ENCODE results near the gene B3GALT6.

B3GALT6 gene

DNA sequence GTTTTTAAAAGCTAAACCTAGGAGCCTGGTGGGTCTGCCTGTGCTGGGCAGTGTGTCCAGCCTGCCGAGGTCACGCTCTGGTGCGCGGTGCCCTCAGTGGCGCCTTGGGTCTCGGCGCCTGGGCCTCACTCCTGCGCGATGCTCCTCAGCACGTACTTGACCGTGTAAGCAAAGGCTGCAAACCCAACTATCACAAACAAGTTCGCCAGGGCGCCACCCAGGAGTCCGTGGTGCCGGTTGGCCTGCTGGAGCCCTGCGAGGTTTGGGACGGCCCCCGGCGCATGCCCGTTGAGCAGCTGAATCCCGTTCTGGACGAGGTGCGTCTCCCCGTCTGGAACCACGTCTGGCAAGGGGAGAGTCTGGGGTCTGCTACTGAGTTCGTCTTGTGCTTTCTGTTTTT is 23.0 kb downstream of the B3GALT6 start:
- no peaks in the 10 kb centered on the region for H3K4me1 ChIP-seq (ENCODE audit: insufficient read depth, low read length)
- H3K9me3 ChIP-seq (ENCODE audit: low read length) = no peaks in the 10 kb centered on the region
- no peak overlapping the region for H3K9ac ChIP-seq (ENCODE audit: low read length)
- no peak overlapping the region for H3K4me3 ChIP-seq (ENCODE audit: low read depth in 1 of 2, low read length in 2 of 2)
- H3K27ac ChIP-seq (ENCODE audit: low read depth, low read length) = no peak overlapping the region
- H3K27me3 ChIP-seq (ENCODE audit: control insufficient read depth in 1 of 2, insufficient read depth in 2 of 2, low read length in 2 of 2) = no peaks in the 10 kb centered on the region
- peaks cover 28% of the 10 kb centered on the region for H3K36me3 ChIP-seq (ENCODE audit: insufficient read depth, low read length)

- Histone ChIP-seq H3K36me3 (ENCODE audit: insufficient read depth, low read length) (peaks cover 33% of the 10 kb centered on the region), H3K9ac (ENCODE audit: low read length) (no peak overlapping the region), H3K4me1 (ENCODE audit: insufficient read depth, low read length) (no peaks in the 10 kb centered on the region), H3K9me3 (ENCODE audit: low read length) (no peaks in the 10 kb centered on the region), H3K27ac (ENCODE audit: low read depth, low read length) (no peak overlapping the region), H3K27me3 (ENCODE audit: control insufficient read depth in 1 of 2, insufficient read depth in 2 of 2, low read length in 2 of 2) (no peaks in the 10 kb centered on the region), H3K4me3 (ENCODE audit: low read depth in 1 of 2, low read length in 2 of 2) (no peak overlapping the region)
Measured at GRCh38 chr1:1255611-1256010, 23.6 kb downstream of the B3GALT6 start.

GRCh38 chr1:1256956-1257871 is 25.2 kb downstream of the B3GALT6 start:
- Histone ChIP-seq H3K9me3 (ENCODE audit: low read length) (no peaks in the 10 kb centered on the region), H3K9ac (ENCODE audit: low read length) (no peak overlapping the region), H3K36me3 (ENCODE audit: insufficient read depth, low read length) (peaks cover 46% of the 10 kb centered on the region), H3K4me3 (ENCODE audit: low read depth in 1 of 2, low read length in 2 of 2) (no peak overlapping the region), H3K27ac (ENCODE audit: low read depth, low read length) (no peak overlapping the region), H3K4me1 (ENCODE audit: insufficient read depth, low read length) (no peaks in the 10 kb centered on the region), H3K27me3 (ENCODE audit: control insufficient read depth in 1 of 2, insufficient read depth in 2 of 2, low read length in 2 of 2) (no peaks in the 10 kb centered on the region)

GRCh38 chr1:1259119-1259488 is 27.1 kb downstream of the B3GALT6 start:
- Histone ChIP-seq H3K4me3 (ENCODE audit: low read depth in 1 of 2, low read length in 2 of 2) (no peak overlapping the region), H3K36me3 (ENCODE audit: insufficient read depth, low read length) (peaks cover 58% of the 10 kb centered on the region), H3K27ac (ENCODE audit: low read depth, low read length) (no peak overlapping the region), H3K9me3 (ENCODE audit: low read length) (no peaks in the 10 kb centered on the region), H3K27me3 (ENCODE audit: control insufficient read depth in 1 of 2, insufficient read depth in 2 of 2, low read length in 2 of 2) (no peaks in the 10 kb centered on the region), H3K4me1 (ENCODE audit: insufficient read depth, low read length) (no peaks in the 10 kb centered on the region), H3K9ac (ENCODE audit: low read length) (no peak overlapping the region)

DNA sequence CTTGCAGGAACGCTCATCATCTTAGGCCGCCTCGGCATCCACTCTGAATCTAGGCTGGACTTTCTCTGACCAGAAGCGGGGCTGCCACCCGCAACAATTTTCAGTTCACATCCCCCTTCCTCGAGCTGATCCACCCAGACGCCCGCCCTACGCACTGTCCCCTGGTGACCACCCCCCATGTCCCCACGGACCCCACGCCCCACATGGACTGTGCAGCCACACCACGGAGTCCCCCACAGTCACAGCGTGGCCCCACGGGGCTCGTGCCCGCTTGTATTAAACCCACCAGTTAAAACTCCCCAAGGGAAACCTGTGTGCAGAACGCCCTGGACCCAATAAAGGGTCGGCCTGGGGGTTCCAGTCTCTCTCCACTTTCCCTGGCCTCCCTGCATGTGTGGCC is 27.5 kb downstream of the B3GALT6 start:
- no peak overlapping the region for H3K9ac ChIP-seq (ENCODE audit: low read length)
- H3K27ac ChIP-seq (ENCODE audit: low read depth, low read length) = no peak overlapping the region
- H3K36me3 ChIP-seq (ENCODE audit: insufficient read depth, low read length) = peaks cover 58% of the 10 kb centered on the region

DNA sequence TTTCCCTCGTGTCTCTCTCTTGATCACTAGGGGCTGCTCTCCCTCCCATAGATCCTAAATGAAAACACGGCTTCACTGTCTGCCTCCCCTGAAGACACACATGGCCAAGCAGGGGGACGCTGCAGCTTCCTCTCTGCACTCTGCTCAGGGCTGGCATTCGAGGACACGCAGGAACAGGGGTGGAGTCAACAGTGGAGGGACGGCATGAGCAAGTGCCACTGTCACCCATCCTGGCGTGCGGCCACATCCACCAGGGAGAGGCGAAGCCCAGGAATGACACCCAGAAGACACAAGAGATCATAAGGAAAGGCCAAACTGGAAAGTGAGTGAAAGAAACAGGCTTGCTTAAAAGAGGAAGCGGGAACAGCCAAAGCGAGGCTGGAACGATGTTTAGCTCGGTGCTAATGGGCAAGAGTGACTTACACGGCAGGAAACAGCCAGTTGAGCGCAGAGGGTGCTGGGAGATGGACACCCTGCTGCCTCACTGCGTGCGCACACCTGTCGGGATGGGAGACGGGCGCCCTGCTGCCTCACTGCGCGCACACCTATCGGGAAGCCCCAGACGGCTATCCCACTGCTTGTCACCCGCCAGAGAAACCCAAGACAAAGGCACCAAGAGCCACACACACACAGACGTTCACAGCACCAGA is 28.0 kb downstream of the B3GALT6 start:
- Histone ChIP-seq H3K9ac (ENCODE audit: low read length) (no peak overlapping the region), H3K27ac (ENCODE audit: low read depth, low read length) (no peak overlapping the region), H3K36me3 (ENCODE audit: insufficient read depth, low read length) (peaks cover 53% of the 10 kb centered on the region), H3K27me3 (ENCODE audit: control insufficient read depth in 1 of 2, insufficient read depth in 2 of 2, low read length in 2 of 2) (no peaks in the 10 kb centered on the region), H3K4me1 (ENCODE audit: insufficient read depth, low read length) (no peaks in the 10 kb centered on the region), H3K4me3 (ENCODE audit: low read depth in 1 of 2, low read length in 2 of 2) (no peak overlapping the region), H3K9me3 (ENCODE audit: low read length) (no peaks in the 10 kb centered on the region)

More for the DNA sequence above, 27.5 kb downstream of the B3GALT6 start:
- H3K4me1 ChIP-seq (ENCODE audit: insufficient read depth, low read length) = no peaks in the 10 kb centered on the region
- H3K4me3 ChIP-seq (ENCODE audit: low read depth in 1 of 2, low read length in 2 of 2) = no peak overlapping the region
- H3K9me3 ChIP-seq (ENCODE audit: low read length) = no peaks in the 10 kb centered on the region
- no peaks in the 10 kb centered on the region for H3K27me3 ChIP-seq (ENCODE audit: control insufficient read depth in 1 of 2, insufficient read depth in 2 of 2, low read length in 2 of 2)

DNA sequence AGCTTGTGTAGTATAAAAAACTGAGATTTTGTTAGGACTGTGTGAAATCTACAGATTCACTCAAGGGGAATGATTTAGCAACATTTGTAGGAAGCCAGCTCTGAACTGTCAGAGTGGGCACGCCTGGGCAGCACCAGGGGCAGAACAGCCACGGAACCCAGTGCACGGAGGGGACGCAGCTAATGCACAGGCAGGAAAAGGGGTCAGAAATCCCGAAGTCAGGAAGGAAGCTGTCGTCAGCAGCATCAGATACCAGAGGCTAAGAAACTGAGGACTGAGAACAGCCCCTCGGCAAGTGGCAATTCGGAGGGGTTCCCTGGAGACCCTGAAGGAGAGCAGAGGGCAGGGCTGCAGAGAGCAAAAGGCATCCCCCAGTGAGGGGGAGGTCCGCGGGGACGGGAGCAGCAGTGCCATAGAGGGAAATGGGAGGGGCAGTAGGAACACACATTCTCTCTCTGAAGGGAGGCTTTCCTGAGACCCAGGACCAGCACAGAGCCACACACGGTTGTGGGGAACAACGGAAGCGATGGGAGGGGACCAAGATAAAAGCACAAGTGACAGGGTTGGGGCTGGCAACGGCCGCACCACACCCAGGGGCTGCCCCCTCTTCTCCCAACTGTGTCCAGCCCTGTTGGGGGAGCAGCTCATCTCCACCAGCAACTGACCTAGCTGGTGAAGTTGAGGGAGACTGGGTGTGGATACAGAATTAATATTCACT is 29.0 kb downstream of the B3GALT6 start:
- Histone ChIP-seq H3K4me3 (ENCODE audit: low read depth in 1 of 2, low read length in 2 of 2) (no peak overlapping the region), H3K27ac (ENCODE audit: low read depth, low read length) (no peak overlapping the region), H3K27me3 (ENCODE audit: control insufficient read depth in 1 of 2, insufficient read depth in 2 of 2, low read length in 2 of 2) (no peaks in the 10 kb centered on the region), H3K4me1 (ENCODE audit: insufficient read depth, low read length) (no peaks in the 10 kb centered on the region), H3K9ac (ENCODE audit: low read length) (no peak overlapping the region), H3K36me3 (ENCODE audit: insufficient read depth, low read length) (peaks cover 44% of the 10 kb centered on the region), H3K9me3 (ENCODE audit: low read length) (no peaks in the 10 kb centered on the region)

DNA sequence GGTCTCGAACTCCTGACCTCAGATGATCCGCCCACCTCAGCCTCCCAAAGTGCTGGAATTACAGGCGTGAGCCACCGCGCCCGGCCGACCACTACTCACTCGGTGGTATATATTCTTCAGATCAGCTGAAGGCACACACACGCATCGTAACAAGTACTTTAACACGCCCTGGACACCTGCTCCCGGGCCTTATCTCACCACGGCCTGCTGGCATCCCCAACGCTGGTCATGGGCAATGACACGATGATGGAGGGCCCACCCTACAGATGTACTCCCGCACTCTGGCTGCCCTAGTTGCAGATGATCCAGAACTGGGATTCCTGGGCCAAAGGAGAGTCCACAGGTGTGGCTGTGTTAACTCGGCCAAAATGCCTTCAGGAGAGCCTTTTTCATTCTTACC is 30.0 kb downstream of the B3GALT6 start:
- Histone ChIP-seq H3K36me3 (ENCODE audit: insufficient read depth, low read length) (peaks cover 41% of the 10 kb centered on the region), H3K9ac (ENCODE audit: low read length) (no peak overlapping the region), H3K9me3 (ENCODE audit: low read length) (no peaks in the 10 kb centered on the region), H3K27ac (ENCODE audit: low read depth, low read length) (no peak overlapping the region), H3K4me1 (ENCODE audit: insufficient read depth, low read length) (no peaks in the 10 kb centered on the region), H3K27me3 (ENCODE audit: control insufficient read depth in 1 of 2, insufficient read depth in 2 of 2, low read length in 2 of 2) (no peaks in the 10 kb centered on the region), H3K4me3 (ENCODE audit: low read depth in 1 of 2, low read length in 2 of 2) (no peak overlapping the region)

DNA sequence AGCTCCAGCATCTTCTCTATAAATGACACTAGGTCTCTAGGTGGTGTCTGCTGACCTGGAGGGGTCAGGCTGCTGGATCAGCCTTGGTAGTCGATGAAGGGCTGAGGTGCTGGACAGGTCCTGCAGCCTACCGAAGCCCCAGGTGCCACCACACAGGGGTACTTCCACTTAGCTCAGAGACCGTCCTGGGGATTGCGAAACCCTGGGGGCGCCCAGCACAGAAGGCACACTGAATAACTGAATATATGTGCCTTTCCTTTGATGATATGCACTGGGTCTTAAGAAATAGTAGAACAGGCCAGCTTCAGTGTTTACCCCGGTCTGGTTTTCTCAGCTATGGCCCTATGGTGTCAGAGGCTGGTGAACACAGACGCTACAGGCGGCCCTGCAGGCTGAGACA is 30.7 kb downstream of the B3GALT6 start:
- Histone ChIP-seq H3K36me3 (ENCODE audit: insufficient read depth, low read length) (peaks cover 48% of the 10 kb centered on the region), H3K27ac (ENCODE audit: low read depth, low read length) (no peak overlapping the region), H3K9ac (ENCODE audit: low read length) (no peak overlapping the region), H3K27me3 (ENCODE audit: control insufficient read depth in 1 of 2, insufficient read depth in 2 of 2, low read length in 2 of 2) (no peaks in the 10 kb centered on the region), H3K4me1 (ENCODE audit: insufficient read depth, low read length) (no peaks in the 10 kb centered on the region), H3K4me3 (ENCODE audit: low read depth in 1 of 2, low read length in 2 of 2) (no peak overlapping the region), H3K9me3 (ENCODE audit: low read length) (no peaks in the 10 kb centered on the region)

- H3K27me3 ChIP-seq (ENCODE audit: control insufficient read depth in 1 of 2, insufficient read depth in 2 of 2, low read length in 2 of 2) = no peaks in the 10 kb centered on the region
- no peak overlapping the region for H3K4me3 ChIP-seq (ENCODE audit: low read depth in 1 of 2, low read length in 2 of 2)
- no peak overlapping the region for H3K9ac ChIP-seq (ENCODE audit: low read length)
- H3K4me1 ChIP-seq (ENCODE audit: insufficient read depth, low read length) = no peaks in the 10 kb centered on the region
- H3K9me3 ChIP-seq (ENCODE audit: low read length) = no peaks in the 10 kb centered on the region
- H3K27ac ChIP-seq (ENCODE audit: low read depth, low read length) = no peak overlapping the region
- H3K36me3 ChIP-seq (ENCODE audit: insufficient read depth, low read length) = peaks cover 54% of the 10 kb centered on the region
Measured at GRCh38 chr1:1264026-1264425, 32.0 kb downstream of the B3GALT6 start.

- no peaks in the 10 kb centered on the region for H3K27me3 ChIP-seq (ENCODE audit: control insufficient read depth in 1 of 2, insufficient read depth in 2 of 2, low read length in 2 of 2)
- H3K4me1 ChIP-seq (ENCODE audit: insufficient read depth, low read length) = peaks cover under 1% of the 10 kb centered on the region
- no peak overlapping the region for H3K27ac ChIP-seq (ENCODE audit: low read depth, low read length)
- H3K9ac ChIP-seq (ENCODE audit: low read length) = no peak overlapping the region
- H3K36me3 ChIP-seq (ENCODE audit: insufficient read depth, low read length) = peaks cover 49% of the 10 kb centered on the region
- no peaks in the 10 kb centered on the region for H3K9me3 ChIP-seq (ENCODE audit: low read length)
- H3K4me3 ChIP-seq (ENCODE audit: low read depth in 1 of 2, low read length in 2 of 2) = no peak overlapping the region
Measured at GRCh38 chr1:1264868-1265272, 32.8 kb downstream of the B3GALT6 start.
